T-helper 1 cell (primary cell): ENCODE measurements around the gene HMGA1.
"Not testable (repeated sequence)": the region's sequence is repeated elsewhere in the genome, so short reads cannot be mapped to it uniquely, and the experiment has no call there.

Experiments
- DNase-seq, 5 donors: peaks; one replicate each; pipeline ENCODE4 v3.0.0-alpha.2; 2012 to 2020

The HMGA1 gene

DNA sequence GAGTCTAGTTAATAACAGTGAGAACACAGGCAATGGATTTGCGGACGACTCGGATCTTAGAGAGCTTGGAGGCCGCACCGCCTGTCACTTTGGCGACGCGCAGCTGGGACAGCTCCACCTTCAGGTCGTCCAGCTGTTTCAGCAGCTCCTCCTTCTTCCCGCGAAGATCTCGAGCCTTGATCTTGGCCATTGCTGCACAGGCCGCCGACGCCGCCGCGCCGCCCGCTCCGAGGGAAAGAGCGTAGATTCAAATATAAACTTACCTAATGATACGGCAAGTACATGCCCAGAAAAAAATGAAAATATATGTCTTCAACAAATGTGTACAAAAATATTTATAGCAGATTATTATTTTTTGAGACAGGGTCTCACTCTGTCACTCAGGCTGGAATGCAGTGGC, 26.8 kb downstream of the HMGA1 start:
- DNase-seq = not testable (repeated sequence)

DNA sequence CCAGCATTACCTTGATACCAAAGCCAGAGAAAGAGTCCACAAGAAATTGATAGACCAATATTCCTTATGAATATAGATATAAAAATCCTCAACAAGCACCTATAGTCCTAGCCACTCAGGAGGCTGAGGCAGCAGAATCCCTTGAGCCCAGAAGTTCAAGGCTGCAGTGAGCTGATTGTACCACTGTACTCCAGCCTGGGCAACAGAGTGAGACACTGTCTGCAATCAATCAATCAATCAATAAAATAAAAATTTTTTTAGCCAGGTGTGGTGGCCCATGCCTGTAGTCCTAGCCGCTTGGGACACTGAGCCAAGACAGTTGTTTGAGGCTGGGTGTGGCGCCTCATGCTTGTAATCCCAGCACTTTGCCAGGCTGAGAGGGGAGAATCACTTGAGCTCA, 31.1 kb downstream of the HMGA1 start:
- no peak for DNase-seq

DNA sequence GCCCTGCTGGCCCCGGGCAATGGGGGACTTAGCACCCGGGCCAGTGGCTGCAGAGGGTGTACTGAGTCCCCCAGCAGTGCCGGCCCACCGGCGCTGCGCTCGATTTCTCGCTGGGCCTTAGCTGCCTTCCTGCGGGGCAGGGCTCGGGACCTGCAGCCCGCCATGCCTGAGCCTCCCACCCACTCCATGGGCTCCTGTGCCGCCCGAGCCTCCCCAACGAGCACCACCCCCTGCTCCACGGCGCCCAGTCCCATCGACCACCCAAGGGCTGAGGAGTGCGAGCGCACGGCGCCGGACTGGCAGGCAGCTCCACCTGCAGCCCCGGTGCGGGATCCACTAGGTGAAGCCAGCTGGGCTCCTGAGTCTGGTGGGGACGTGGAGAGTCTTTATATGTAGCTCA, 32.5 kb downstream of the HMGA1 start:
- DNase-seq = not testable (repeated sequence)

DNA sequence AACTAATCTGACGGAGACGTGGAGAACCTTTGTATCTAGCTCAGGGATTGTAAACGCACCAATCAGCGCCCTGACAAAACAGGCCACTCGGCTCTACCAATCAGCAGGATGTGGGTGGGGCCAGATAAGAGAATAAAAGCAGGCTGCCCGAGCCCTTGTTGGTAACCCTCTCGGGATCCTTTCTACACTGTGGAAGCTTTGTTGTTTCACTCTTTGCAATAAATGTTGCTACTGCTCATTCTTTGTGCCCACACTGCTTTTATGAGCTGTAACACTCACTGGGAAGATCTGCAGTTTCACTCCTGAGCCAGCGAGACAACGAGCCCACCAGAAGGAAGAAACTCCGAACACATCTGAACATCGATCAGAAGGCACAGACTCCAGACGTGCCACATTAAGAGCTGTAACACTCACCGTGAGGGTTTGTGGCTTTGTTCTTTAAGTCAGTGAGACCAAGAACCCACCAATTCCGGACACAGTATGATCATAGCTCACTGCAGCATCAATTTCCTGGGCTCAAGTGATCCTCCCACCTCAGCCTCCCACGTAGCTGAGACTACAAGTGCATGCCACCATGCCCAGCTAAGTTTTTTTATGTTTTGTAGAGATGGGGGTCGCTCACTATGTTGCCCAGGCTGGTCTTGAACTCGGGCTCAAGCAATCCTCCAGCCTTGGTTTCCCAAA, 33.1 kb downstream of the HMGA1 start:
- not testable (repeated sequence) for DNase-seq

DNA sequence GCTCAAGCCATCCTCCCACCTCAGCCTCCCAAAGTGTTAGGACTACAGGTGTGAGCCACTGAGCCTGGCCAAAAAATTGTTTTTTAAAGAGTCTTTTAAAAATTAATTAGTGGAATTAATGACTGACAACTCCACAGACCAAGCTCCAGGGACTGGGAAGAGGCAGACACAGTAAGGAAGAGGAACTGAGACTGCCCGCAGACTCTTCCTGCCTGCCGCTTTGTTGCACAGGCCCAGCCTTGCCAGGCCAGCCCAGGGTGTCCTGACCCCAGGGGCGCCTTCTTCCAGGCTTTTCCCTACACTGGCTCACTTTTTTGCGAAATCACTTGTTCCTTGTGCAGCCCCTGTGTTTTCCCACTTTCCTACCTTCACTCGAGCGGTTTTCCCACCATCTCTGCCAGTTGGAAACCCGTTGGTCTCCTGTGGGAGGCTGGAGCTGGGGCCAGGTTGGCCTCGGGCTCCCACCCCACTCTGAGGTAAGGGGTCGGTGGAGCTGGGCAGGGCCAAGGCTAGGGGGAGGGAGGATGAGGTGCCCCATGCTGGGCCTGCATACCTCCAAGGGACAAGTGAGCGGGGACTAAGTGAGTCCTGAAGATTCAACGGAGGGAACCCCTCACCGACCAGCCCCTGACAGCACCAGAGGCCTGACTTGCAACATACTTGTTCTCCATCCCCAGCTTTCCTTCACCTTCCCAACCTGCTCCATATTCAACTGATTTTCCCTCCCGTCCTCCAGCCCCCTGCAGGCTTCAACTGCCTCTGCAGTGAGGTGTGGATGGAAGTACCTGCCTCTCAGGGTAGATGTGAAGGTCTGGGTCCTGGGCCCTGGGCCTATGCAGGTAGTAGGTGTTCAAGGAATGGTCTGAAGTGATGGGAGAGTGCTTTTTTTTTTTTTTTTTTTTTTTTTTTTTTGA, 35.6 kb downstream of the HMGA1 start:
- no peak for DNase-seq

DNA sequence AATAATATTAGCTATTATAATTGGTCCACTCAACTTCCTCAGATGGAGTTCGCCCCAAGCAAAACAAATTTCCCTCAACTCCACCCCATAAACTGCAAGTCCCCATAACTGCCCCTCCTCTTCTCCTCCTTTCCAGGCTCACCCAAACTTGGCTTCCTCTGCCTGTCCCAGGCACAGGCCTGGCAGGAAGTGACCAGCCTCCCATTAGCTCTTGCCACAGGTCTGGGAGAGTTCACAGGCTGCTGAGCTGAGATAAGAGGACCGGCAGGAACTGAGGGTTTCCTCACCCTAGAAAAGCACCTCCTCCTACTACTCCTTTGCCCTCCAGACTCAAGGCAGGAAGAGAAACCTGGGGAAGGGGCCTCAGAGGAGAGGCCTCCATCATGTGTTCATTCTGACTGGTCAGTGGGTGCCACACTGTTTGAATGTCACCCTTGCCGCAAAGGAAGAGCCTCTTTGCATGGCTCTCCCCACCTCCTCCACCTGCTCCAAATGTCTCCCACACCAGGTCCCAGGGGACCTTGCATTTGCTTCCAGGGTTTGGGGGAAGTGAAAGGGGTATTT, 36.7 kb downstream of the HMGA1 start:
- no peak for DNase-seq

DNA sequence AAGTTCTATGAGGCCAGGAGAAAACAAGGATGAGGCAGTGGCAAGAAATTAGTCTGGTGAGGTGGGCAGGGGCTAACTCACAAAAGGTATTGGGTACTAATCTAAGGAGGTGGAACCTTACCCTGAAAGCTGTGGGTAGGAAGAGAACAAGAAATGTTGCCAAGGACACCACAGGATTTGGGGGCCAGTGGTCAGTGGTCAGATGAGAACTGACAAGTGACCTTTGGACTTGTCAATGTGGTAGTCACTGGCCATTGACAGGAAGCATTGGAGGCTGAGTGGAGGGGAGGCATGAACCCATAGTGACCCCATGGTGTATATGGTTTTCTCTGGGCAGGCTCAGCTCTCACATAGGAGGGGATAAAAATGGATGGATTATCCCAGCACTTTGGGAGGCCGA, 37.5 kb downstream of the HMGA1 start:
- DNase-seq = no peak

DNA sequence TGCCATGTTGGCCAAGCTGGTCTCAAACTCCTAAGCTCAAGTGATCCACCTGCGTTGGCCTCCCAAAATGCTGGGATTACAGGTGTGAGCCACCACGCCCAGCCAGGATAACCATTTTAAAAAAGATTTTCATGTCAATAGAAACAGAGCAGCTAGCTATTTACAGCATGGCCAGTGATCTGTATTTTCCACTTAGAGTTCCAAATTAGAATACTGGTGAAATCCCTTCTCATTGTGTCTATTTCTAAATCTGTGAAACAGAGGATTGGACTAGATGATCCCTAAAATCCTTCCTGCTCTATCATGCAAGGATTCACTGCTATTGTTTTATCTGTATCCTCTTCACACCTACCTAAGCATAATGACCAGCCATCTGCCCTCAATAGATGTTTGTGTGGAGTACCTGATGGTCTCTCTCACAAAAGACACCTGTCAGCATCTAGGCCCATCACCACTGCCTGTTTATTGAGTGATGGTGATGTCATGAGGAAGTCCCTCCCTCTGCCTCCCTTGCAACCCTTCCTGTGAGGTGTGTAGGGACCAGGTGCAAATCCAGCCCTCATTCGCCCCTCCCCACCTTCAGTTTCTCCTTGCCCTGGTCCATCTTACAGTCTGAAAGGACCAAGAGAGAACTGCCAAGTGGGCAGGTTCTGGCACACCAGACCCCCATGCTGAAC, 38.6 kb downstream of the HMGA1 start:
- DNase-seq = no peak

DNA sequence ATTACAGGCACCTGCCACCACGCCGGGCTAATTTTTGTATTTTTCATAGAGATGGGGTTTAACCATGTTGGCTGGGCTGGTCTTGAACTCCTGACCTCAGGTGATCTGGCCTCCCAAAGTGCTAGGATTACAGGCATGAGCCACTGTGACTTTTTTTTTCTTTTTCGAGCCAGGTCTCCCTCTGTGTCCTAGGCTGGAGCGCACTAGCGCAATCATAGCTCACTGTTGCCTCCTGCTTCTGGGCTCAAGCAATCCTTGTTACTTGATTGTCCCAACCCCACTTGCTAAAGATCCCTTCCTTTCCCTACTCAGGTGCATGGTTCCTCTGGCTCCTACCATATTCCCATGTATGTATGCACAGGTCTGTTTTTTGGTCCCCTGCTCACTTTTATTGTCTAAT, 39.5 kb downstream of the HMGA1 start:
- DNase-seq = no peak

DNA sequence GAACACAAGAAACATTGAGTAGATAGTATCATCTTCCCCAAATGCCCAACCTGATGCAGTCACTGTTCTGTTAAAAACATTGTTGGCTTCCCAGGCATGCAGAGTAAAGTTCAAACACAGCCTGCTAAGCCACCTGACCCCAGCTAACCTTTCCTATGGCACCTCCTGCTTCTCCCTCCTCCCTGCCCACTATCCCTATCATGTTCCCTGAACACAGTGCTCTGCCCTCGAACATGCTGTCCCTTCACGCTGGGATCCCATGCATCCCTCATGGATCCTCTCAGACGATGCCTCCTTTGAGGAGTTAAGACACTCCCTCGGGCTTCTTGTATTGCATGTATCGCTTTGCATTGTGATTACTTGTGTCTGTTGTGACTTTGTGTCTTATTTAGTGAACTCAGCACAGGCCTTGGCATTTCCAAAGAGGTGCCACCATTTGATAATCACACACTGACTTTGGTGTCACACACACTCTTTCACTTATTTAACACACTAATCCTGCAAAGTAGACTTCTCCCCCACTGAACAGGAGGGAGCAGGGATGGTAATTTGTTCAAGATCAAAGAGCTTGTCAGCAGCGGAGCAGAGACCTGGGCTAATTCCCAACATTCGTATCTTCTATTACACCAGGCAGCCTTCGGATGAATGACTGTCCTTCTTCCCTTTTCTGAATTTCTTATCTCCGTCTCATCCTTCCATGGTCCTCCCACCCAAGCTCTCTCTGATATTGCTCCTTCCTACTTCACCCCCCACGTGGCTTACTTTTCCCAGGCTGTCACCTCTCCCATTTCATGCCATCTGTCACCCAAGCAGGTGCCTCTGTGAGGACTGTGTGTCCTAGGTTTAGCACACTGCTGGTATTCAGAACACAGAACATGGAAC, 40.4 kb downstream of the HMGA1 start:
- DNase-seq = no peak

DNA sequence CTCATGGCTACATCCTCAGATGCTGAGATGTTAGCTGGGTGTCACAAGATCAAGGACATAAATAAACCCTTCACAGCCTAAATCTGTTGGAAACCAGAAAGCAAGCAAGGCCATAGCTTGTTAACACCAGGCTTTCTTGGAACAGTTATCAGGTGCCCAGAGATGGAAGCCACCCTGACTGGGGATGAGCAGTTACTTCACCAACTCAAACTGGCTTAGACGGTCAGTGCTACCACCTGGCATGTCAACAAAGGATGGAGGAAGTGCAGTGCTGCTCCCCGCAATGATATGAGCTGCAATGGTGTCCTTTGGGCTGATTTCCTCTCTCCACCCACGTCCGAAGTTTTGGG, 41.1 kb downstream of the HMGA1 start:
- DNase-seq = no peak

DNA sequence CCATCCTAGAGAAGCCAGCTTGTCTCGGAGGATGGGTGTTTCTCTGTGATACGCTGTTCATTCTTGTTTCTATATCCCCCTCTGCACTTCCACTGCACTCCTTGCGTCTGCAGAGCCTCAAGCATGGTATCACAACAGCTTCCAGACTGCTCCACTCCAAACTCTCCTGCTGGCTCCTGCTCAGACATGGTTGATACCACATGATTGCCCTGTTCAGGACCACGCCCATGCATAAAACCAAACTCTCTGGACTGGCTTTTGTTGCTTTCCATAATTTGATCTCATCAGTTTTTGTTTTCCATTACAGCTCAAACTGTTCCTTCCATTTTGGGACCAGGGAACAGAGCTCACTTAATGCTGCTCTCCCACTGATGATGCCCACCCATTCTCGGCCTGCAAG, 42.2 kb downstream of the HMGA1 start:
- no peak for DNase-seq

DNA sequence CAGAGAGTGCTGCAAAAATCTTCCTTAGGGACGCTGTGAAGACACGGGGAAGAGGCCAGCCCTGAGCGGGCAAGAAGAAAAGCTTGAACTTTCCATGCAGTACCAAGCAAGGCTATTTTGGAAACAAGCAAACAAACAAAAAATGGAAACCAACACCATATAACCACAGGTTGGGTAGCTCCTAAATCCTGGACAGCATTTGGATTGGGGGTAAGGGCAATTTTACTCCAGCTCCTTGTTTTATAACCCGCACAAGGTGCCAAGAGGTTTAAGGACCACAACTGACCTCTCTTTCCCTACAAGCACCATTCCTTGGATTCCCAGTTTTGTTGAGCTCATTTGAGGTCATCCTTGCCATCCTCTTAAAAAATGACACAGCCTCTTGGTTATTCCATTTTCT, 43.5 kb downstream of the HMGA1 start:
- DNase-seq = no peak

DNA sequence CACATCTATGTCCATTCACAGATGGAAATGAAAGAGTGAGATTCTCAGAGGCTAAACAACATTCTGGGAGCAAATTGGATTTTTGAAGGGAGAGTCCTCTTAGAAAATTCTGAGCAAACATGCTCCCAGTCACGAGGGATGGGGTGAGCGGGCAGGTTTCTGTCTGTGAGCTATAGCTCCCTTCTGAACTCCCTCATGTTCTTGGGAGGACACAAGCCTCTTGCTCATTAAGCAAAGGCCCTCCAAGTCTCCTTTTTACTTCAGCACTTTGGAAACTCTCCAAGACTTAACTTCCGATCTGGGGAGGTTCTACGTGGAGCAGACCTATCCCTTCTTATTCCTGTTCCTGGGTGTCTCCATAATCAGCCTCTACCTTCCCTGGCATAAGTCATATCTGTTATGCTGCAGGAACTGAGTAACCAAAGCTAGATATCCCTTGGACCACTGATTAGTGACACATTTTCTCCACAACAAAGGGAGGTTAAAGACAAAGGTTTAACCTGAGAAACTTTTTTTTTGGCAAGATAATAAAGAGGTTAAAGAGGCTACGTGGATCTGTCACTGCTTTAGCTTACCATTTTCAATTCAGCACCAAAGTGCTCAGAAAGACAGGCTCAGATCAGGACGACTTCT, 45.1 kb downstream of the HMGA1 start:
- no peak for DNase-seq

DNA sequence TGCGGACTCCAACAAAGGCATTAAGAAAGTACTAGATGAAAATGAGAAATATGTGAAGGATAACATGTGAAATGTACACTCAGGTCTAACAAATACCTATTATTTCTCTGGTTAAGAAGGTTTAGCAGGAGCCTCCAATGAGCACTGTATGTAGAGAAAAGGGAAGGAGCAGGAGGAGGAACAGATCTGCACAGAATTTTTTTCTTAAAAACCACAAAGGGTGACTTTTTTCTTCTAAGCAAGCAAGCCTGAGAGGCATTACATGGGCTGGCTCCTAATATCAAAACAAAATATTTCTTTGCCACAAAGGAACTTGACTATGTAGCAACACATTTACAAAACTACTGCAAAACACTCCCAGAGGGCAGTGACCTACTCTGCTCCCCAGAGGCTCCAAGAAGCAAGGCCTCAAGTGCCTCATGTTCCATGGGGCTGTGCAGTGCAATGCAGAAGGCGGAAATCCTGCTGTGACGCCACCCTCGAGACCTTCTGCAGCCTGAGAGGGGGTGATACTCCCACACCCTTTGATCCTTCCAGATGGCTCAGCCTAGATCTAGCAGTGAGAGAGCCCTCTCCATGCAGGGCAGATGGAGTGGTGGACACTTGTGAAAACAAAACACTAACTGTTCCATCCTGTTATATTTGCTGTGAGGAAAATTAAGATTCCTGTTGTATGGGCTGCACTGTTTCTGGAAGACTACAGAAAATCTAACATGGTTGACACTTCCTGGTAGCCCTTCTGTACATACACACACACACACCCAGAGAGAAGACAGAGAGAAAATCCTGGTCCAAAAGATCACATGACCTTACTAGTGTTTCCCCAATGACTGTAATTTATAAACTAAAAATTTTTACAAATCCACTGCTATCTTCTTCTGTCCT, 48.1 kb downstream of the HMGA1 start:
- DNase-seq = no peak

DNA sequence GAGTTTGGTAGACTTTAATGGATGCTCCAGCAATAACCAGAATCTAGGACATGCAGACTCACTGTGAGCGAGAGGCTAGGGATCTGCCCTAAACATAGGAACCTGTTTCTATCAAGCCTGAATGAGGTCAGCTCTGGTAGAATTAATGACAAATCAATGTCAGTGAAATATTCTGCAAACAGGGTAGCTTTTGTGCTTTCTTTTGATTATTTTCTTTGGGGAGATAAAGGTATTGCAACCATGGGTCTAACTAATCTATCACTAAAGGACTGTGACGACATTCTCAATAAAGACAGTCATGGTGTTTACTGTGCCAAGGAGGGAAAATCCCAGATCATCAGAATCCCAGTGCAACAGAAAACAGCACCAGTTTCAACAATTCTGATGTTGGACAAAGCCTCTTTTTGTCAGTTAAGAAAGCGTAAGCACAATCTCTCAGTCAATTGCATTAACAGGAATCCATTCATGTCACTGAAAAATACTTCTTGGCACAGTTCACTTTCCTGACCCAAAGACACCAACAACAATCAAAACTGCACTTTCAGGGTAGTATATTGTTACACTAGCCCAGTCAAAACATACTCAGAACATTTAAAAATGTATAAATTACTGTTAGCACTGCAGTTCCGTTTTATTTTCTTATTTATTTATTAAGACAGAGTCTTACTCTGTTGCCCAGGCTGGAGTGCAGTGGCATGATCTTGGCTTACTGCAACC, 48.9 kb downstream of the HMGA1 start:
- no peak for DNase-seq

DNA sequence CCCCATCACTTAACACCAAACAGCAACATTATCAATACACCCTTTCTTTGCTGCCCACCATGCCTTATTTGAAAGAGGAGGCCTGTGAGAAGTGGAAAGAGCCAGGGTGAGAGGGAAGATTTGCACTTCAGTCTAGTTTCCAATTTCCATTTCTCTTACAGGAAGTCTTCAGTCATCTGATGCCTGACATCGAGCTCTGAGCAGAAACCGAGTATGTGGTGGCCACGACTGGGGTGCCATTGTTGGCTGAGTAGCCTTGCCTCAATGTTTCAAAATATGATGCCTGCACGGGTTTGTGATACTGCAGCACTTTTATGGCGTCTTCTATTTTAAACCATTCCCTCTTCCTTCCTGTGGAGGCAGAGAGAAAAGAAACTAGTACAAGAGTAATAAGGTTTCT, 51.9 kb downstream of the HMGA1 start:
- peak in 1 of 5 donors; percentile 53 for DNase-seq

DNA sequence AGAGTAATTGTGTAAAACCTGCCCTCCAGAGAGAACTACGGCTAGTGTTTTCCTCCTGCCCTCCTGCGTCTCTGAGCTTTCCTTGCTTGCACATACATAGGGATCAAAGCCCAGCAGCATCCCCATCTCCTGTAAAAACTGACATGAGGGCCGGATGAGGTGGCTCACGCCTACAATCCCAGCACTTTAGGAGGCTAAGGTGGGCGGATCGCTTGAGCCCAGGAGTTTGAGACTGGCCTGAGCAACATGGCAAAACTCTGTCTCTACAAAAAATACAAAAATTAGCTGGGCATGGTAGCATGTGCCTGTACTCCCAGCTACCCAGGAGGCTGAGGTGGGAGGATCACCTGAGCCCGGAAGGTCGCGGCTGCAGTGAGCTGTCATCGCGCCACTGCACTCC, 52.5 kb downstream of the HMGA1 start:
- no peak for DNase-seq

DNA sequence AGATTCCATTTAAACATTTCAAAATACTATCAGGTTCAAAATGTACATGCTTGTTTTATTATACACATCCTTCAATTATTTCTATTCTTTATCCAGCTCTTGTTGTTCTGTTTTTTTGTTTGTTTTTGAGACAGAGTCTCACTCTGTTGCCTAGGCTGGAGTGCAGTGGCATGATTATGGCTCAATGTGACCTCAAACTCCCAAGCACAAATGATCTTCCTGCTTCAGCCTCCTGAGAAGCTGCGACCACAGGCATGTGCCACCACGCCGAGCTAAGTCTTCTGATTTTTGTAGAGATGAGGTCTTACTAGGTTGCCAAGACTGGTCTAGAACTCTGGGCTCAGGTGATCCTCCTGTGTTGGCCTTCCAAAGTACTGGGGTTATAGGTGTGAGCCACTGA, 56.3 kb downstream of the HMGA1 start:
- DNase-seq = no peak

DNA sequence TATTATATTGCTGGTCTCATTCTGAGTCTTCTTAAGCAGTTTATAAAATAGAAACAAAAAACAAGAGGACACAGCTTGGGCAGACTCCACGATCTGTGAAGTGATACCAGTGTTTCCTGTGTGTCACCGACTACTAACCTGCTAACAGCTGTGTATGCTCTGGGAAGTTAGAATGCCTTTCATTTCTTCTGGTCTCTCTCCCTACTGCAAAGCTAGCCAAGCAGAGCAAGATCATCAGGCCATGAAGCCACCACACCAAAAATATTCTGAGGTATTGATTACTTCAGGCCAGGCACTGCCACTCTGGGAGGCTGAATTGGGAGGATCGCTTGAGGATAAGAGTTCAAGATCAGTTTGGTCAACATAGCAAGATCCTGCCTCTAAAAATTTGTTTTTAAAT, 59.0 kb downstream of the HMGA1 start:
- peak in 1 of 5 donors; percentile 45 for DNase-seq
